EH (cell line): Measurements from ENCODE around the gene ANO10.
"Not testable (repeated sequence)": the region's sequence is repeated elsewhere in the genome, so short reads cannot be mapped to it uniquely, and the experiment has no call there.

Source experiments
- DNase-seq: peaks from one replicate; pipeline ENCODE4 v3.0.0-alpha.2; 2015; ENCODE audit warnings: low read depth

Gene ANO10

DNA sequence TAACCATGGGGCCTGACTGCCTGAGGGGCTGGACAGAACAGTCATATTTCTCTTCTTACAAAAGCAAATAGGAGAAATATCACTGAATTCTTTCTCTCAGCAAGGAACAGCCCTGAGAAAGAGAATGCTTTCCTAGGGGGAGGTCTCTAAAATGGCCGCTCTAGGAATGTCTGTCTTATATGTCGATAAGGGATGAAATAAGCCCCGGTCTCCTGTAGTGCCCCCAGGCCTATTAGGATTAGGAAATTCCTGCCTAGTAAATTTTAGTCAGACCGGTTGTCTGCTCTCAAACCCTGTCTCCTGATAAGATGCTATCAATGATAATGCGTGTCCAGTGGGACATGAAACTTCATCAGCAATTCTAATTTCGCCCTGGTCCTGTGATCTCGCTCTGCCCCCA is 103.3 kb downstream of the ANO10 start:
- not testable (repeated sequence) for DNase-seq

DNA sequence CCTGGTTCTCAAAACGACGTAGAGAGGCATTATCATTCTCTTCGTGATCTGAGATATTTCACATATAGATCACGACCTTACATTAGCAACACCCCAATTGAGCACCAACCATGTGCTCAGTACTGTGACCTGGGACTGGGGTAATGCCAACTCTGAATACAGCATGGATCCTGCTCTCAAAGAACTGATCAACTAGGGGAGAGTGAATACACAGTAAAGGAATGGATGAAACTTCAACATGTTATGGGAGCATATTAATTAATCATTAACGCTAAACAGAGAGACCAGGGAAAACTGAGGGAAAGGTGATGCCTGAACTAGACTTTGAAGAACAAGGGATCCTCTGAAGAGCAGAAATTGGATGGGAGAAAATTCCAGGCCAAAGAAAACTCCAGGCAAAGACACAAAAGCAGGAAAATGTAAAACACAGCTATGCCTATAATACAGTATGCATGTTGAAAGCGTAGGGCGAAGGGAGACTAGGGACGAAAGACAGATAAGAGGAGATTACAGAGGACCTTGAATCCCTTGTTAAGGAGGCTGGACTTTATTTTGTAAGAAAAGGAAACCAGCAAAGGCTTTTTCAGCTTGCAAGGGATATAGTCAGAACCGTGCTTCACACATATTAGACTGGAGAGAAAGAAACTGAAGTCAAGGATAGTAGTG is 105.7 kb downstream of the ANO10 start:
- DNase-seq = no peak

DNA sequence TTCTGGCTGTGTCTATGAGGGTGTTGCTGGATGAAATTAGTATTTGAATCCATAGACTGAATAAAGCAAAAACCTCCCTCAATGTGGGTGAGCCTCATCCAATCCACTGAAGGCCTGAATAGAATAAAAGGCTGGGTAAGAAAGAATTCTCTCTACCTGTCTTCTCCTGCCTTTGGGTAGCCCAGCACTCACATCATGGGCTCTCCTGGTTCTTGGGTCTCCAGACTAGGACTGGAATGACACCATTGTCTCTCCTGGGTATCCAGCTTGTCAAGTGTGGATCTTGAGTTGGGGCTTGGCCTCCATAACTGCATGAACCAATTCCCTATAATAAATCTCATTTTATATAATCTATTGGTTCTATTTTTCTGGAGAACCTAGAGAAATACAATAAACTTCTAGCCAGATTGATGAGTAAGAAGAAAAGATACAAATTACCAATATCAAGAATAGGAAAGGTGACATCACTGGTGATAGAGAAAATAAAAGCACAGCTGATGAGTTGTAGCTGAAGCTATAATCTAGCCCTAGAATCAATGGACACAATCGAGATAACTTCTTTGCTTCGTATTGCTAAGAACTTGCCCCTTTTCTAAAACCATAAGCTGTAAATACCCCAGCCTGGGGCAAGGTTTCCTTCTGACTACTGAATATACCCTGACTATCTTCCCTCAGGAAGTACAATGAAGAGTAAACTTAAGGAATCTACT is 106.4 kb downstream of the ANO10 start:
- no peak for DNase-seq

GRCh38 chr3:43512754-43513404 is 108.9 kb downstream of the ANO10 start:
- peak; percentile 52 for DNase-seq

- DNase-seq = no peak
Measured at GRCh38 chr3:43506644-43507043, 115.2 kb downstream of the ANO10 start.

DNA sequence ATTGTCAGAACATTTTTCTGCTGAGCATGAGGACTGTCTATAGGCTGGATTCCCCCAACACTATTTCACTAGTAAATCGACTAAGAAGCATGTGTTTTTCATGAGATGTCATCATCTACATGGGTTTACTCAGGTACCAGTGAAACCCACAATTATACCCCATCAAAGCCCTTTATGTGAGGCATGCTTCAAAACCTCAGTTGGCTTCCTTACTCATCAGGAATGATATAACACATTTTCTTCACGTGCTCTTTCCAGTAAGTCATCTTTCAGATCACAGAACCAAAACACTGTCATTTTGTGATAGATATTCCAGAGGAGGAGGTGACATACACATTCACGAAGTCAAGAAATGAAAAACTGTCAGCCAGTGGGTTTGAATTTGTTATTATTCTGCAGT is 116.5 kb downstream of the ANO10 start:
- peak; percentile 47 for DNase-seq

- peak; percentile 44 for DNase-seq
Measured at GRCh38 chr3:43503067-43503728, 118.6 kb downstream of the ANO10 start.

DNA sequence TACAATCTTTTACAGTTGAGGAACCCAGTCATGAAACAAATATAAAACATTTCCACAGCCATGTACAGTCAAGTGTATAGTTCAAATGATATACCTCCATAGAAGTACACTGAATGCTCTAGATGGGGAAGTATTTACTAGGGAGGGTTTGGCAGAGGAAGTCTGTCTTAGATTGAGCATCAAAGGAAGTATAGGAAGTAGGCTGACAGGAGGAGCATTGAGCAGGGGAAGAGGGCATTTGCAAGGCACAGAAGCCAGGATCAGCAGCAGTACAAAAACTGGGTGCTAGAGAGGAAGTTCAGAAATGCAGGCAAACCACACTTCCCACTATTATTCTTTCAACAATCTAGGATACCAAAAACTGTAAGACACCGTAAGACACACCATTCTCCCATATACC is 122.6 kb downstream of the ANO10 start:
- no peak for DNase-seq

- peak; percentile 63 for DNase-seq
Measured at GRCh38 chr3:43497905-43498365, 123.9 kb downstream of the ANO10 start.

GRCh38 chr3:43497422-43497821 is 124.4 kb downstream of the ANO10 start:
- DNase-seq = peak; percentile 11

DNA sequence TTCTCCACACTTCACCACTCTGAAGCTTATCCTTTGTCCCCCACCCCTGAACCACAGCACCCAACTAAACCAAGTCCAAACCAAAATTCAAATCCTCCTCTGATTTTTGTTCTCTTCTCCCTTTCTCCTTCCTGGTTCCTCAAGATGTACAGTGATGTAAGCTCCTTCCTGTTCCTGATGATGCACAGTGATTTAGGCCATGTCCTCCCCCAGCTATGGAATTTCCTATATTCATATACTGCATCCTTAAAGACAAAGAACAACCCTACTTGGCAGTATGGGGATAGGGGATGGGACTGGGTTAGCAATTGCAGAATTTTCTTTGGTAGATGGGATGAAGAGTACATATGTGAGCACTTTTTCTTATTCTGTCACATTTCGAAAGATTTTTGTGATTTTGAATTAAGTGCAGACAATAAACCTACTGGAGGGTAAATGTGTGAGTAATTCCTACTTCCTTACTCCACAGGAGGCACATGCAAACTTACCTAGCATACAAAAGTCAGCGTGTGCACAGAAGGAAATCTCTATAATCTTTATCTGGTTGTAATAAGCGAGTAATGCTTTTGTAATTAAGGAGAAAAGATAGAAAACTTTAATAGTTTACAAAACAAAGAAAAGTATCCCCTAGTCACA is 125.0 kb downstream of the ANO10 start:
- DNase-seq = peak; percentile 36

- DNase-seq = not testable (repeated sequence)
Measured at GRCh38 chr3:43492932-43493331, 128.9 kb downstream of the ANO10 start.

GRCh38 chr3:43491807-43492206 is 130.0 kb downstream of the ANO10 start:
- DNase-seq = not testable (repeated sequence)

DNA sequence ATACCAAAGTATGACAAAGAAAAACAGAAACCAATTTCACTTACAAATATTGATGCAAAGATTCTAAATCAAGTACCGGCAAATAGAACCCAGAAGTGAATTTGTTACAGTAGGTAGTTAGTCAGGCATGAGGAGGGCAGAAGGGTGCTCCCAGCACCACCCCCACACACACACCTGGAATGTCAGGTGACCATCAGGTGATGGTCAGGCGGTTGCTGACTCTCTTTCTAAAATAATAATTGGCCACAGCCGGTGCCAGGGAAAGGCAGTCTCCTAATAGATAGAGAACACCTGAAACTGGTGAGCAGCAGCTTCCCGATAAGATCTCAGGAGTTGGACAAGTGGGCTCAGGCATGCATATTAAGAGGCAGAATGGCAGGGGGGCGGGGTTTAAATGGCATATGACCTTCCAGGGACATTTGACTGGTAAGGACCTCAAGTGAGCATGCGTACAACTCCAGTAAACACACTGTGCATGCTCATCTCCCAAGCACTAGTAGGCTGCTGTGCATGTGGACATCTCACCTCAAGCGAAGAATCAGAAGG is 131.1 kb downstream of the ANO10 start:
- no peak for DNase-seq

DNA sequence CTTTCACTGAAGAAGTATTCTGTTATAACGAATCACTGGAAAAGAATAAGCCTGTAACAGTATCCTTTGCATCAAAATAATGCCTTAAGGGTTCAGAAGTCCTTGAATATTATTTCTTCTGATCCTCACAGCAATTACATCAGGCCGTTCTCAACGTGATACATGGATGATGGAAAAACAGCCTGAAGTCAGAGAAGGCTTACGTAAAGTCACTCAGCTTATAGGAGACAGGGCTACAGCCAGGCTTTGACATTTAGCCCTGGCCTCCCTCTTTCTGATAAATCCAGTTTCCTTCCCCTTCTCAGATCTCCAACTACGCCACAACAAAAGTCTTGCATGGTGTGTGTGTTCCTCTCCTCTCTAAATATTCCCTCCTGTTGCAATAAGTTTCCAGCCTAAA is 131.9 kb downstream of the ANO10 start:
- no peak for DNase-seq

GRCh38 chr3:43485931-43486330 is 135.9 kb downstream of the ANO10 start:
- DNase-seq = no peak

GRCh38 chr3:43484926-43485488 is 136.8 kb downstream of the ANO10 start:
- no peak for DNase-seq

DNA sequence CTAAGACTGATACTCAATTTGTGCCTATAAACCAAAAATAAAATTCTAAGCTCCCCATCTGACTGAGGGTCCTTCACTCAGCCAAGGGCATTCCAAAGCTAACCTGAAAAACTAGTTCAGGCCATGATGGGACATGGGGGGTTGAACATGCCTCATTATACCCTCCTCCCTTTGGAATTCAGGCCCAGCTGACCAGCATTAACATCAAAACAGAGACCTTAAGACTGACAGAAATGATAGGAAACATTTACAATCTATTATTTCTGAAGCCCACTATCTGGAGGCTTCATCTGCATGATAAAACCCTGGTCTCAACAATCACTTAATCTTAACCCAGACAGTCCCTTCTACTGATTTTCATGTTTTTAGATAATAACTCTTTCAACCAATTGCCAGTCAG is 140.4 kb downstream of the ANO10 start:
- DNase-seq = no peak

DNA sequence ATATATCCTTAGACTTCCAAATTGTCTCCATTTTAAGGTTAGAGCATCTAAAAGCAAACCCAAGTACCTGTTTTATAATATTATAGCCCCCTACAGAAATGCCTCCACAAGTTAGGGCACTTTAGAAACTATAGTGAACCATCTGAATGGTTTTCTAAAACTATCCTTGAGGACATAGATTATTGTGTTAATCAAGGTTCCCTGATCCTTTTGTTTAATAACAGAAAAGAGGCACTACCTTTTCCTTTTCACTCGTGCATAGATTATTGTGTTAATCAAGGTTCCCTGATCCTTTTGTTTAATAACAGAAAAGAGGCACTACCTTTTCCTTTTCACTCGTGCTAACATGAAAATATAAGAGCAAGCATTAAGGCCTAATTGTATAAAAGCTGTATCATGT is 143.0 kb downstream of the ANO10 start:
- DNase-seq = not testable (repeated sequence)

- DNase-seq = peak; percentile 11
Measured at GRCh38 chr3:43478118-43478785, 143.6 kb downstream of the ANO10 start.

- DNase-seq = no peak
Measured at GRCh38 chr3:43477600-43477999, 144.2 kb downstream of the ANO10 start.
